DOHH2 (cell line): ENCODE data around the gene KARS1.

Source experiments
- H3F3A ChIP-seq: fragments of 200-600 bp; sonication (generic), shearing (Covaris generic); 2 replicates; pipeline ENCODE4 v1.6.0; 2016; ENCODE audit warnings: antibody characterized with exemption, mild to moderate bottlenecking; ENCODE audit not compliant: control insufficient read depth, insufficient read depth
- H3K27ac ChIP-seq: fragments of 200-600 bp; sonication (generic); 2 replicates; pipeline ENCODE4 v1.5.1; 2014; ENCODE audit warnings: low read depth, mild to moderate bottlenecking, low read length, moderate library complexity
- H3K27me3 ChIP-seq: fragments of 200-600 bp; sonication (generic); 2 replicates; pipeline ENCODE4 v1.6.1; 2014; ENCODE audit warnings: mild to moderate bottlenecking, low read length, mixed read lengths; ENCODE audit not compliant: control insufficient read depth
- H3K36me3 ChIP-seq: fragments of 200-600 bp; sonication (generic); 2 replicates; pipeline ENCODE4 v1.6.1; 2014; ENCODE audit warnings: mild to moderate bottlenecking, low read length, moderate library complexity, mixed read lengths; ENCODE audit not compliant: control insufficient read depth
- H3K4me1 ChIP-seq: fragments of 200-600 bp; sonication (generic); 2 replicates; pipeline ENCODE4 v1.6.1; 2014; ENCODE audit warnings: mild to moderate bottlenecking, low read length, mixed read lengths; ENCODE audit not compliant: control insufficient read depth
- H3K4me2 ChIP-seq: fragments of 200-600 bp; sonication (generic); 2 replicates; pipeline ENCODE4 v1.6.0; 2014; ENCODE audit warnings: mild to moderate bottlenecking, low read length, moderate library complexity
- H3K4me3 ChIP-seq: fragments of 200-600 bp; sonication (generic); 2 replicates; pipeline ENCODE4 v1.5.1; 2014; ENCODE audit warnings: mild to moderate bottlenecking, low read length, mixed read lengths
- H3K79me2 ChIP-seq: fragments of 200-600 bp; sonication (generic); 2 replicates; pipeline ENCODE4 v1.6.1; 2014; ENCODE audit warnings: mild to moderate bottlenecking, low read length, mixed read lengths; ENCODE audit not compliant: control insufficient read depth
- H3K9me2 ChIP-seq: fragments of 200-600 bp; sonication (generic); replicated peaks from 2 replicates; pipeline ENCODE4 v1.6.1; 2014; ENCODE audit warnings: mild to moderate bottlenecking, low read length, mixed read lengths; ENCODE audit not compliant: control insufficient read depth
- H3K9me3 ChIP-seq: fragments of 200-600 bp; sonication (generic); 2 replicates; pipeline ENCODE4 v1.6.1; 2014; ENCODE audit warnings: antibody characterized with exemption, low read length, mixed read lengths; ENCODE audit not compliant: control insufficient read depth, insufficient read depth
- H4K20me1 ChIP-seq: fragments of 200-600 bp; sonication (generic); 2 replicates; pipeline ENCODE4 v1.6.0; 2014; ENCODE audit warnings: low read depth, mild to moderate bottlenecking, antibody characterized with exemption, low read length, moderate library complexity; ENCODE audit not compliant: control insufficient read depth, insufficient read depth
- CTCF ChIP-seq: fragments of 200-600 bp; sonication (generic); IDR thresholded peaks from one replicate; pipeline ENCODE4 v1.5.1; 2014; ENCODE audit warnings: antibody characterized with exemption, mild to moderate bottlenecking, low read depth, low read length; ENCODE audit not compliant: poor library complexity, severe bottlenecking
- EZH2phosphoT487 ChIP-seq: fragments of 200-600 bp; sonication (generic); IDR thresholded peaks from 2 replicates; pipeline ENCODE4 v1.6.1; 2017; ENCODE audit warnings: borderline replicate concordance, mild to moderate bottlenecking, antibody characterized with exemption, low read length, moderate library complexity, mixed read lengths

KARS1 gene

GRCh38 chr16:75589306-75589705, 58.2 kb downstream of the KARS1 start:
- H3K27ac ChIP-seq = no peak overlapping the region
- H3K4me1 ChIP-seq = peaks cover 8% of the 10 kb centered on the region
- H3K9me2 ChIP-seq = no peaks in the 10 kb centered on the region
- TF ChIP-seq EZH2phosphoT487 (no peak), CTCF (no peak)
- no peak overlapping the region for H3K4me2 ChIP-seq
- no peak overlapping the region for H3K4me3 ChIP-seq
- 0 out of 2 replicates have a peak, but pooled peaks cover 2% of the 10 kb centered on the region for H4K20me1 ChIP-seq
- peaks cover 5% of the 10 kb centered on the region; the same call in 1 of the 2 replicates for H3K36me3 ChIP-seq
- H3K9me3 ChIP-seq = no peaks in the 10 kb centered on the region
- H3F3A ChIP-seq = 0 out of 2 replicates have a peak, but pooled peaks cover 3% of the 10 kb centered on the region
- no peaks in the 10 kb centered on the region for H3K27me3 ChIP-seq
- H3K79me2 ChIP-seq = no peaks in the 10 kb centered on the region

GRCh38 chr16:75588716-75589115, 58.7 kb downstream of the KARS1 start:
- no peak overlapping the region for H3K27ac ChIP-seq
- no peaks in the 10 kb centered on the region for H3K79me2 ChIP-seq
- H3K4me2 ChIP-seq = no peak overlapping the region
- H3K4me1 ChIP-seq = peaks cover 10% of the 10 kb centered on the region
- H3K27me3 ChIP-seq = no peaks in the 10 kb centered on the region
- no peaks in the 10 kb centered on the region for H4K20me1 ChIP-seq
- 0 out of 2 replicates have a peak, but pooled peaks cover 3% of the 10 kb centered on the region for H3F3A ChIP-seq
- no peaks in the 10 kb centered on the region for H3K36me3 ChIP-seq
- no peaks in the 10 kb centered on the region for H3K9me2 ChIP-seq
- no peak overlapping the region for H3K4me3 ChIP-seq
- H3K9me3 ChIP-seq = no peaks in the 10 kb centered on the region
- TF ChIP-seq CTCF (no peak), EZH2phosphoT487 (no peak)

GRCh38 chr16:75584108-75584507, 63.4 kb downstream of the KARS1 start:
- Histone ChIP-seq H4K20me1 (no peaks in the 10 kb centered on the region), H3K9me3 (no peaks in the 10 kb centered on the region), H3K9me2 (no peaks in the 10 kb centered on the region), H3K4me1 (peaks cover 11% of the 10 kb centered on the region), H3K4me3 (no peak overlapping the region), H3K4me2 (peak overlapping the region; percentile 29), H3K27me3 (no peaks in the 10 kb centered on the region), H3K27ac (no peak overlapping the region), H3K36me3 (peaks cover 5% of the 10 kb centered on the region), H3F3A (no peaks in the 10 kb centered on the region), H3K79me2 (no peaks in the 10 kb centered on the region)
- no peak for TF ChIP-seq EZH2phosphoT487
- no peak for TF ChIP-seq CTCF
